Activated CD8-positive, alpha-beta memory T cell treated with anti-CD3 and anti-CD28 coated beads, Interleukin-2, amount 10 ng/mL, durations not matched to agents 7 days and 5 days (primary cell): ENCODE measurements around the gene SLC37A1. TPM values are rescaled to one million over a fixed set of nuclear protein-coding genes. Genes with fewer than 3 reads are reported as not detected.

Source experiments
- ATAC-seq: fragments of 150-1000 bp; cut with Tn5 transposase; one replicate; pipeline ENCODE4 v1.10.0; 2021; ENCODE audit warnings: moderate library complexity
- CTCF ChIA-PET: fragments of 350-600 bp; sonication (Branson Sonifier 250); formaldehyde crosslinking; loops from one replicate; lab custom pipeline; 2021; ENCODE audit warnings: antibody characterized with exemption; lab: Charles Lee
- DNase-seq: peaks from one replicate; pipeline ENCODE4 v3.0.0-alpha.2; 2020
- H3K27ac Mint-ChIP-seq: one replicate; pipeline ENCODE4 v1.8.0; 2021; ENCODE audit warnings: mild to moderate bottlenecking, mixed read lengths
- H3K27me3 Mint-ChIP-seq: one replicate; pipeline ENCODE4 v1.8.0; 2021; ENCODE audit warnings: mixed read lengths
- H3K36me3 Mint-ChIP-seq: one replicate; pipeline ENCODE4 v1.8.0; 2021; ENCODE audit warnings: mild to moderate bottlenecking, mixed read lengths
- H3K4me1 Mint-ChIP-seq: one replicate; pipeline ENCODE4 v1.8.0; 2021; ENCODE audit warnings: mixed read lengths
- H3K4me3 Mint-ChIP-seq: one replicate; pipeline ENCODE4 v1.8.0; 2021; ENCODE audit warnings: mild to moderate bottlenecking, moderate library complexity, mixed read lengths
- H3K9me3 Mint-ChIP-seq: one replicate; pipeline ENCODE4 v1.8.0; 2022; ENCODE audit warnings: low read depth, mixed read lengths
- total RNA-seq, 2 experiments: library from RNA; stranded (reverse); gene quantifications; one replicate each; pipeline ENCODE4 v1.2.3, GENCODE V29; 2021

Gene SLC37A1
- total RNA-seq, 2 experiments from 2014 or later = 14.0 to 14.8 TPM

DNA sequence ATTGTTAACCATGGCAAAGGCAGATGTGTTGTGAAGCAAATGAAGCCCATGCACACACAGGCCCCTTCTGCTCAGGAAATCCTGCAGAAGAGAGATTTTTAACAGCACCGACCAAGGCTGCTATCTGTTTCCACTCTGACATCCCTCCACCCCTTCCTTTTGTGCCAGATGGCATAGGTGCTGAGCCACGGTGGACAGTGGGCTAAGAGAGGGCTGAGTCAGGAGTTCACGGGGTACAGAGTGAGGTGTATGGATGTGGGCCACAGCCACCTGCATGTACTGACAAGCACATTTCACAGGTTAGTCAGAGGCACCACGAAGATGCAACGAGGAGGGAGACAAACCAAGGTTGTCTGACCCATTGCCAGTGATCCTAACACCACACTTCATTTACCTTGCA is 27.1 kb upstream of the SLC37A1 start:
- Mint-ChIP-seq H3K27me3 (peaks cover 44% of the 10 kb centered on the region), H3K4me1 (peaks cover 1% of the 10 kb centered on the region), H3K9me3 (no peaks in the 10 kb centered on the region), H3K27ac (no peak overlapping the region), H3K4me3 (no peak overlapping the region), H3K36me3 (no peaks in the 10 kb centered on the region)
- CTCF ChIA-PET = interaction anchor here (1.0 to 2.0 kb wide), 3 partner anchors 14 to 50 kb away, joined by 4 to 5 read pairs (median 5); no protein-coding TSS in a partner anchor
- ATAC-seq (no peak), DNase-seq (no peak)

DNA sequence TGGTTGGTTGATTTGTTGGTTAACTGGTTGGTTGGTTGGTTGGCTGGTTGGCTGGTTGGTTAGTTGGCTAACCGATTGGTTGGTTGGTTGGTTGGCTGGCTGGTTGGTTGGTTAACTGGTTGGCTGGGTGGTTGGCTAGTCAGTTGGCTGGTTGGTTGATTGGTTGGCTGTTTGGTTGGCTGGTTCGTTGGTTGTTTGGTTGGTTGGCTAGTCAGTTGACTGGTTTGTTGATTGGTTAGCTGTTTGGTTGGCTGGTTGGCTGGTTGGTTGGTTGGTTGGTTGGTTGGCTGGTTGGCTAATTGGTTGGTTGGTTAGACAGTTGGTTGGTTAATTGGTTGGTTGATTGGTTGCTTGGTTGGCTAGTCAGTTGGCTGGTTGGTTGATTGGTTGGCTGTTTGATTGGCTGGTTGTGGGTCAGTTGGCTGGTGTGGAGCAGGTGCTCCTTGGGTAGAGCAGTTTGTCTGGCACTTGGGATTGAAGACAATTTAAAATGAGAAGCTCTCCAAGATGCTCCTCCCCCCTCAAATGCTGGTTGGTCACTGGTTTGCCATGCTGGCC is 24.6 kb upstream of the SLC37A1 start:
- CTCF ChIA-PET = no interaction called here
- Mint-ChIP-seq H3K9me3 (no peaks in the 10 kb centered on the region), H3K27ac (no peak overlapping the region), H3K4me3 (no peak overlapping the region), H3K27me3 (peaks cover 48% of the 10 kb centered on the region), H3K4me1 (peaks cover 1% of the 10 kb centered on the region), H3K36me3 (no peaks in the 10 kb centered on the region)
- DNase-seq (no peak), ATAC-seq (no peak)

DNA sequence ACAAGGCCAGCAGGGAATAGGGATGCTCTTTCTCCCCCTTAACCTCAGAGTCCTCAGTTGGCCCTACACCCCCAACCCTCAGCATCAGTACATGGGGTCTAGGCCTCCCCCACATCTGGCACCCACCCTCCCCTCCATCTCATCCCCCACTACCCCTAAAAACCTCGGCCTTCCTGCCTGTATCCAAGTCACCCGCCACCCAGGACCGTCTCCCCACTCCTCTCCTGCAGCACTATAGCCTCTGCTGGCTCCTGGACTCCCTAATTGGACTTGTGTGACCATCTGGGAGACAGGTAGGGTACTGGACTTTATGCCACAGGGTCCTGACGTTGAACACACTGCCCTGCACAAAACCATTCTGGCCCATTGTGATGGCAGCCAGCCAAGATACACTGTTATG is 23.7 kb upstream of the SLC37A1 start:
- CTCF ChIA-PET = no interaction called here
- Mint-ChIP-seq H3K4me1 (peaks cover 1% of the 10 kb centered on the region), H3K4me3 (no peak overlapping the region)

DNA sequence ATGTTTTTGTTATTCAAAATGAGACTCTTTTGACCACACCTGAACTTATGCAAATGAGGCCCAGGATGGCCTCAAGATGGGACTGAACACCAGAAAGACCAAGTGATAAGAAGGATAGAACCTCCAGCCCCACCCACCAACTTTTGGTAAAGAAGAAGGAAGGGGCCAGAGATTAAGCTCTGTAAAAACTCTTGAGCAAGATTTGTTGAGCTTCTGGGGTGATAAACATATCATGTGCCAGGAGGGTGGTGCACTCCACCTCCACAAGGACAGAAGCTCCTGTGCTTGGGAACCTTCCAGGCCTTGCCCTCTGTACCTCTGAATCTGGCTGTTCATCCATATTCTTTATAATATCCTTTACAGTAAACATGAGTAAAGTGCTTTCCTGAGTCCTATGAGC is 22.9 kb upstream of the SLC37A1 start:
- H3K4me1 Mint-ChIP-seq = peaks cover 5% of the 10 kb centered on the region
- peaks cover 52% of the 10 kb centered on the region for H3K27me3 Mint-ChIP-seq
- H3K27ac Mint-ChIP-seq = no peak overlapping the region
- DNase-seq (no peak), ATAC-seq (no peak)
- H3K4me3 Mint-ChIP-seq = no peak overlapping the region
- no peaks in the 10 kb centered on the region for H3K9me3 Mint-ChIP-seq
- no peaks in the 10 kb centered on the region for H3K36me3 Mint-ChIP-seq
- CTCF ChIA-PET = no interaction called here

More for the DNA sequence above, 23.7 kb upstream of the SLC37A1 start:
- H3K27ac Mint-ChIP-seq = no peak overlapping the region
- DNase-seq (no peak), ATAC-seq (no peak)
- H3K27me3 Mint-ChIP-seq = peaks cover 48% of the 10 kb centered on the region
- no peaks in the 10 kb centered on the region for H3K36me3 Mint-ChIP-seq
- no peaks in the 10 kb centered on the region for H3K9me3 Mint-ChIP-seq

DNA sequence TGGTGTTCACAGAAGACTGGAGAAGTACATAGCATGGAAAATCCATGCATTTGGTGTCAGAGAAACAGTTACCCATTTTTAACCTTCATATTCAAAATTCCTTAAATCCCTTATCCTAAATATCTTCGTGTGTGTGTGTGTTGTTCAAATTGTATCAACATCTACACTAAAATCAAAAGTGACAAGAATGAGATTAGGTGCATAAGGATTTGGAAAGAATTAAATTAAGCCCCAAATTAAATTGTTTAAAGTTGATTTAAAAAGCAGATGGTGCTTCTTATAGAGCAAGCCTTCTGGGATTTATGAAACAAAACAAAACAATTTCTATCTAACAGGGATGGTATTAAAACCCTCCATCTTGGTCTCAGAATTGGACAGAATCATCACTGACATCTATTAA is 22.3 kb upstream of the SLC37A1 start:
- CTCF ChIA-PET = no interaction called here
- ATAC-seq (no peak), DNase-seq (no peak)
- Mint-ChIP-seq H3K9me3 (no peaks in the 10 kb centered on the region), H3K36me3 (no peaks in the 10 kb centered on the region), H3K4me1 (peaks cover 9% of the 10 kb centered on the region), H3K27ac (no peak overlapping the region), H3K27me3 (peaks cover 47% of the 10 kb centered on the region), H3K4me3 (no peak overlapping the region)

DNA sequence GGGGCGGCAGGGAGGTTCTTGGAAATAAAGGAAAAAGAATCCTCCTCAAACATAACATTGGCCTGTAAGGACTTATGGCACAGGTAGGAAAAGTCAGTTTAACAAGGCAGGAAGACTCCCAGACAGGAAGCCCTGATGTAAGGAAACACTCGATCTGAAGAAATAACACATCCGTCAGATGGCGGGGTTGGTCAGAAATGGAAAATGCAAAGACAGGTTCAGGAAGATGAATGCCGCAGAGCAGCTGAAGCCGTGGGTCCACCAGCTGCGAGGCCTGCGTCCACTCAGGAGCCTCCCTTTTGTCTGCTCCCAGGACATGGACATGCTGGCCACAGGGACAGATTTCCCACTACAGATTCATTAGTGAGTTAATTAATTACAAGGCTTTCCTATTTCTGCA is 21.5 kb upstream of the SLC37A1 start:
- no peak for DNase-seq
- no peaks in the 10 kb centered on the region for H3K9me3 Mint-ChIP-seq
- CTCF ChIA-PET = no interaction called here
- ATAC-seq = no peak
- no peak overlapping the region for H3K4me3 Mint-ChIP-seq
- no peak overlapping the region for H3K27ac Mint-ChIP-seq
- peaks cover 39% of the 10 kb centered on the region for H3K27me3 Mint-ChIP-seq
- peaks cover 15% of the 10 kb centered on the region for H3K4me1 Mint-ChIP-seq
- no peaks in the 10 kb centered on the region for H3K36me3 Mint-ChIP-seq

DNA sequence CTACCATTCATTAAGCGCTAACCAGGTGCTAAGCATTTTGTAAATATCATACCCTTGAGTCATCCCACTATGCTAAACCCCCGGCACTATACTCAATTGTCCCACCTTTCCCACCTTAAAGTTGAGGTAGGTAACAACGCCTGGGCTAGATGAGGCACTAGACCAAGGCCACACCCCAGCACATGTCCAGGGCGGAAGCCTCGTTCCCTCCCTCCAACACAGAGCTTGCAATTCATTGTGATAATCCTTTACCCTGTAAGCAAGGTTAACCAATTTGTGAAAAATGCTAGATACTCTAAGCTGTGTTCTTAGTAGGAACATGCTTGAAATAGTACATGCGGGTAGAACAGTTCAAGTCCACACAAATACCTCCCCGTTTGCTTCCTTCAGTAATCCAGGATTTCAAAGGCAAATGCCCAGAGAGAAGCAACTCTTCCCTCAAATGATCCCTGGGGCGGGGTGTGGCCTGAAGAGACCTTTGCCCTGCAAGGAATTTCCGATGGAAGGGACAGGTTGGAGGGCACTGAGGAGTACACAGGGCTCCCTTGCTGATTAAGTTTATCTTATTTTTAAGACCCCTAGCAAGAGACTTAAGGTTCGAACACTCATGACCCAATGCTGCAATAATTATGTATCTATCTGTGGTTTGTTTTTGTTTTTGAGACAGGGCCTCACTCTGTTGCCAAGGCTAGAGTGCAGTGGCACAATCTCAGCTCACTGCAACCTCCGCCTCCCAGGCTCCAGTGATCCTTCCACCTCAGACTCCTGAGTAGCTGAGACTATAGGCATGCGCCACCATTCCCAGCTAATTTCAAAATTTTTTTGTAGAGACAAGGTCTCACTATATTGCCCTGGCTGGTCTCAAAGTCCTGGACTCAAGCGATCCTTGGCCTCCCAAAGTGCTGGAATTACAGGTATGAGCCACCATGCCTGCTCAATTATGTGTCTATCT is 20.3 kb upstream of the SLC37A1 start:
- Mint-ChIP-seq H3K4me1 (peaks cover 16% of the 10 kb centered on the region), H3K36me3 (no peaks in the 10 kb centered on the region), H3K27me3 (peaks cover 31% of the 10 kb centered on the region), H3K27ac (no peak overlapping the region), H3K9me3 (no peaks in the 10 kb centered on the region), H3K4me3 (no peak overlapping the region)
- DNase-seq = no peak
- CTCF ChIA-PET = interaction anchor here (0.6 kb wide), 1 partner anchor 184 kb away, joined by 3 read pairs; no protein-coding TSS in a partner anchor
- ATAC-seq = no peak

DNA sequence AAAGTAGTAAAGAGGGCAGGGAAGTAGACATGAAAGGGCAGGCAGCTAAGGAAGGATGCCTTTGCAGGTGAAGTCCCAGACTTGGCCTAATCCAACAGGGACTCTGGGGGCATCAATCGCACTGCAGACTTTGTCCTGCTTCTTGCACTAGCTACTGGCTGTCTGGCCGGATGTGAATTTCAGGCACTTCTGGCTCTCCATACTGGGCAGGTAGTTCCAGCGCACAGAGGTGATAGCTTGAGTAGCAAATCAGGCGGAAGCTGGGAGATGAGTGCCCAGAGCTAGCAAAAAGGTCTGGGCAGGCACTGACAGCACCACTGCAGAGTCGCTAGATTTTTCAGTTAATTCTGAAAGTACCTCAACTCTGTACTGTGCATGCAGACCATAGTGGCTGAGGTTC is 18.6 kb upstream of the SLC37A1 start:
- Mint-ChIP-seq H3K4me3 (no peak overlapping the region), H3K27ac (no peak overlapping the region), H3K36me3 (no peaks in the 10 kb centered on the region), H3K9me3 (no peaks in the 10 kb centered on the region), H3K27me3 (peaks cover 33% of the 10 kb centered on the region), H3K4me1 (peaks cover 16% of the 10 kb centered on the region)
- ATAC-seq = no peak
- DNase-seq = peak; percentile 38
- CTCF ChIA-PET = interaction anchor here (1.5 kb wide), 1 partner anchor 185 kb away, joined by 4 read pairs; no protein-coding TSS in a partner anchor

DNA sequence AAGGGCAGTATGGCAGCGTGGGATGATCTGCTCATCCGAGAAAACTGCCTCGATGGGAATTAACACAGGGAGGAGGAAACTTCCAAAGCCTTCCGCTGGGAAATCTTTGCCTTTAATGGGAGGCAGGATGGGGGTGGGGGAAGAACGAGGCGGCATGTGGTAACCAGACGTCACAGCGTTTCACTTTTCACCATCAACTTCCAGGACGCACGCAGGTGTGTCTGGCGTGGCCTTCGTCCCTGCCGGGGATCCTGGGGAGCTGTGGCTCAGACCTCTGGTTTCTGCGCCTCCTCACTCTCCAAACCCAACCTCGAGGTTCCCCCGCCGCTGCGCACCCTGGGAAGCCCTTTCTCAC is 17.9 kb upstream of the SLC37A1 start:
- Mint-ChIP-seq H3K27me3 (peaks cover 33% of the 10 kb centered on the region), H3K36me3 (no peaks in the 10 kb centered on the region), H3K27ac (peak overlapping the region; percentile 54), H3K9me3 (no peaks in the 10 kb centered on the region), H3K4me3 (peak overlapping the region; percentile 74), H3K4me1 (peaks cover 14% of the 10 kb centered on the region)
- ATAC-seq = no peak
- CTCF ChIA-PET = interaction anchor here (1.4 to 1.6 kb wide), 3 partner anchors 28 to 185 kb away, joined by 4 to 5 read pairs (median 5); no protein-coding TSS in a partner anchor
- DNase-seq = no peak

DNA sequence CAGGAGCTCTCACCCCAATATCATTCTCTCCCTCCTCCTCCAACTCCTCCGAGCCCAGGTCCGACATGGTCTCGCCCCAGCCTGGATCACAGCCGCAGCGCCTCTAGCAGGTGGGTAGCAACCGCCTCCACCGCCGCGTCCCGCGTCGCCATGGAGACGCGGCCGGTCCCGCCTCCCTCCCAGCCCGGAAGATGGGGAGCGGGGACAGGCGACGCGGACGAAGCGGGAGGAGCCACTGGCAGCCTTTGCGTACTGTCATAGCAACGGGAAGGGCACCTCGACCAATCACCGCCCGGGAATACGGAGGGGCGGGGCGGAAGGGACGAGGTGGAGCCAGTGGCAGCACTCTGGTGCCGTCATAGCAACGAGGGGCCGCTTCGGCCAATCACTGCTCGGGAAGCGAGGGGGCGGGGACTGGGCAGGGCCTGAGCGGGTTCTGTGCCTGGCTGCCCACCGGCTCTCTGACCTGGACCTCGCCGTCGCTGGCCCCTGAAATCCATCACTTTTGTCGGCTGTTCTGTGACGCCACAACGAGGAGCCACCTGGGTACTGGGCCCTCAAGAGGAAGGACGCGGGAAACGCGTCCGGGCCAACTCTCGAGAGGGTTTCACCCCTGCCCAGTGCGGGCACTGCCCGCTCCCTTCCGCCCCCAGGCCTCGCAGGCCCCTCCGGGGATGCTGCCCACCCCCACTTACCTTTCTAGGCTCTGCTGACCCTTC is 17.4 kb upstream of the SLC37A1 start, which contains the start of gene RSPH1:
TSS of gene RSPH1 (minus strand) at position 105 of the 719 bp plus-strand sequence. CDS start at position 67, 38 bp downstream.
- H3K27ac Mint-ChIP-seq = peak within 1 kb of the TSS; percentile 83
- CTCF ChIA-PET = interaction anchor here (1.4 to 1.6 kb wide), 3 partner anchors 29 to 186 kb away, joined by 4 to 5 read pairs (median 5); no protein-coding TSS in a partner anchor
- H3K4me1 Mint-ChIP-seq = peaks cover 14% of the 10 kb centered on the region
- H3K36me3 Mint-ChIP-seq = no peaks in the 10 kb centered on the region
- ATAC-seq (peak; percentile 97), DNase-seq (peak; percentile 100)
- H3K27me3 Mint-ChIP-seq = peaks cover 29% of the 10 kb centered on the region
- no peaks in the 10 kb centered on the region for H3K9me3 Mint-ChIP-seq
- peak within 1 kb of the TSS; percentile 74 for H3K4me3 Mint-ChIP-seq

DNA sequence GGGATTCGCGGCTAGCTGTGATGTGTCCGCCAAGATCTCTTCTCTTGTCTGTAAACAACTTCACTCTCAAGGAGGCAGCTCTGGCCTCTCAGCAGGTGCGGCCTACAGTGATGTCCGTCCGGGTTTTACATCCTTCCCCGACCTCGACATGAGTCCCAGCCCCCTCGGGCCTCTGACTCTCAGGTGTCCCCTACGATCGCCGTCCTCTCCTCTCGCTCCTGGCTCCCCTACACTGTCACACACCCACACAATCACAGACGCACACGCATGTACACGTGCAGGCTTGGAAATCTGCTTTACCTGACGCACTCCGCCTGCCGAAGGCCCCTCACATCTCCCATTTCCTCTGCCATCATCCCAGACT is 16.8 kb upstream of the SLC37A1 start:
- CTCF ChIA-PET = interaction anchor here (1.4 to 1.6 kb wide), 2 partner anchors 30 to 40 kb away, joined by 5 read pairs; no protein-coding TSS in a partner anchor
- H3K27ac Mint-ChIP-seq = peak overlapping the region; percentile 83
- peaks cover 26% of the 10 kb centered on the region for H3K27me3 Mint-ChIP-seq
- H3K4me3 Mint-ChIP-seq = peak overlapping the region; percentile 74
- peaks cover 14% of the 10 kb centered on the region for H3K4me1 Mint-ChIP-seq
- no peaks in the 10 kb centered on the region for H3K9me3 Mint-ChIP-seq
- H3K36me3 Mint-ChIP-seq = no peaks in the 10 kb centered on the region
- peak; percentile 40 for DNase-seq
- no peak for ATAC-seq

DNA sequence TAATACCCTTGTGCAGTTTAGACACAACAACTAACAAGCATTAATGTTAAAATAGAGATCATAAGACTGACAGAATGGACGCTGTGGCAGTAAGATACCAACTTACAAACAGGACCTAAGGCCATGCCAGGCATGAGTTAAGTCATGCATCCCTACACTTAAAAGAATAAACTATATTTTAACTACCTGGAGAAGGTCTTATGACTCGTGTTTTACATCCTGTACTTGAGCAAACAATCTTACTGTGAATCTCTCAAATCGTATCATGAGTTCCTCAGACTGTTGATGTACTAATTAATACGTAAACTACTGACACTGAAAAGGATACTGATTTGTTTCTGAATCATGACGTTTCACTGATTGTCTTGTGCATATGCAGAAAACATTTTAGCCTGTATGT is 15.6 kb upstream of the SLC37A1 start:
- Mint-ChIP-seq H3K9me3 (no peaks in the 10 kb centered on the region), H3K4me3 (no peak overlapping the region), H3K27me3 (peaks cover 15% of the 10 kb centered on the region), H3K27ac (no peak overlapping the region), H3K4me1 (peaks cover 16% of the 10 kb centered on the region), H3K36me3 (no peaks in the 10 kb centered on the region)
- CTCF ChIA-PET = no interaction called here
- ATAC-seq = no peak
- DNase-seq = no peak
